Fibroblast of skin of abdomen (primary cell): Measurements from ENCODE around the gene DNAH6.
"Not testable (repeated sequence)": the region's sequence is repeated elsewhere in the genome, so short reads cannot be mapped to it uniquely, and the experiment has no call there.

Experiments
- DNase-seq: peaks from one replicate; pipeline ENCODE4 v3.0.0-alpha.2; 2013

DNAH6 gene

DNA sequence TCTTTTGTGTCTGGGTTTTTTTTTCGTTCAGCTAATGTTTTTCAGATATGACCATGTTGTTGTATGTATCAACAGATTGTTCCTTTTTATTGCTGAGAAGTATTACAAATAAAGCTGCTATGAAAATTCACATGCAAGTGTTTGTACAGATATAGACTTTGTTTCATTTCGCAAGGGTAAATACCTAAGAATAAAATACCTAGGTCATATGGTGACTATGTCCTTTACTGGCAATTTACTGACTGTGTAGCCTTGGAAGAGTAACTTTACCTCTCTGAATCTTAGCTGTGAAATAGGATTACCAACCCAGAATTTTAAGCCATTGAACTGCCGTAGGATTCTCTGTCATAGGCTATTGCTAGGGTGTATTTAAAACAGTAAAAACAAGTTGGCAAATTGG lies 19.0 kb upstream of the DNAH6 start:
- DNase-seq: no peak

GRCh38 chr2:84498150-84498799 lies 18.0 kb upstream of the DNAH6 start:
- no peak for DNase-seq

GRCh38 chr2:84511024-84511423 lies 5.3 kb upstream of the DNAH6 start:
- DNase-seq: not testable (repeated sequence)

DNA sequence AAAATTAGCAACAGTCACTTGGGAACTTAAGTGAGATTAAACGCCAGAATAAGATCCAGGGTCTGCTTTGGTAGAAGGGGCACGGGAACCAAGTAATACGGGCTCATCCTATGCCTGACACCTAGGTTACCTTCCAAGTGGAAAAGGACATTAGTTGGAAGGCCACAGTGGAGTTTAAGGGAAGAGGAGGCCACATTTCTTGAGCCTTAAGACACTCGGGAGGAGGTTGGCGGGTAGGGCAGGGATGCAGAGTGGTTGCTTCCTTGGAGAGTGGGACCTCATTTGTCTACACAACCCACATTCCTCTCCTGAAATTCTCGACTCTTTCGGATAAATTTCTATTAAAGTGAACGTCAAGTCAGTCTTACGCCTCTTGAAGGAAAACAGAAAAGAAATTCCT lies 510 bp upstream of the DNAH6 start:
- DNase-seq: no peak

DNA sequence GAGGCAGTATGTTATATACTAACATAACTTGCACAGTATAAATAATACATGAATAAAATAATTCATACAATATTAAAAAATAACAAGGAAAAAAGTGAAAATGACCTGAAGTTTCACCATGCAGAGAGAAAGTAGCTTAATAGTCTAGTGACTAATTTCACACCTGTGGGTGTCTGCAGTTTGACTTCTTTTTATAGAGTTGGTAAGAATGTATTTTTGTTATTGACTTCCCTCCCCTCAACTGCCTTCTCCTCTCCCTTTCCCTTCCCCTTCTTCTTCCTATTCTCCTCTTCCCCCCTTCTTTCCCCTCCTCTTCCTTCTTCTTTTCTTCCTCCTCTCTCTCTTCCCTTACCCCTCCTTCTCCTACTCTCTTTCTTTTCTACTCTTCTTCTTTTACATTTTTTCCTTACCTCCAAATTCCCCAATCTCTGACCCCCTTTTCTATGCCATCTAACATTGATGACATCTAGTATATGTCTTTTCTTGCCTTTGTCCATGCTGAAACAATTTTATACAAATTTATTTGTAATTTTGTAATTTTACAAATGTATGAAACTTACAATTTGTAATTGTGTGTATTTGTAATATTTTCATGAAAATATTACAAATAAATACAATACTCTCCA lies 3.1 kb downstream of the DNAH6 start:
- no peak for DNase-seq

- DNase-seq: no peak
Measured at GRCh38 chr2:84526562-84526961, 10.3 kb downstream of the DNAH6 start.

DNA sequence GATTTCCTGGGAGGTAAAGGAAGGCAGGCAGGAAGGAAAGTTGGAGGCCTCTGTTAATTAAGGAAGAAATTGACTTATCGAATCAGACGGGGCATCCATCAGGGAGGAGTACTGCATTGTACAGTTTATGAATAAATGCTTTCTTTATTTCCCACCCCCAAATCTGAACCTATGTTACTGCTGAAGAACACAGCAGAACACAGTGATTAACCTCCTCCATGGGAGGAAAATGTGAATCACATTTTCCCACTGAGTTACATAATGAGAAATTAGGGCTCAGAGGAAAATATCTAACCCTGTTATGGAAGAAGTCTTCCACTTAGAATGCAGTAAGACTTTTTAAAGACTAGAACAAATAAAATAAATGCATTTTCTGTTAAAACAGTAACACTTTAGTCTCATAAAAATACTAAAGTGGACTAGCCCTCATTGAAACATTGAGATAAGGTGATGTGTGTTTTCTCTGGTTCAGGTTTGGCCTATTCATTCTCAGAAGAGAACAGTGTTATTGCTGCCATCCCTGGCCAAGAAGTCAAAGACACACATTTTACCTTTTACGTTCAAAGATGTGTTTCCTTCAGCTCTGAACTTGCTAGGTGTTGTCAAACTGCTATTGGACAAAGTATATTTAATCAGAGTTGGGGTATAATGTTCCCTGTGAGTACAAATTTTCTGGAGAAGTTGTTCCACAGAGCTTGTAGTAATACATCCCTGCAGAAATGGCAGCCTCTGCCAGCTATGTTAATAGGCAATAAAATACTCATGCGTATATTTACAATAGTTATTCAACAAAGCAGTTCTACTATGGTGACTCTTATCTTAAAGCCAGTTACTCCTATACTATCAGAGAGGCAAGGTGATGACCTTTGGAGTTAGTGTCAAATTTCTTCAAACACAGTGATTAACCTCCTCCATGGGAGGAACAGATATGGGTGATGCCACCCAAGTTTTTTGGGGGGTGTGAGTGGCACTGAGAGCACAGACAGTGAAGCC lies 11.1 kb downstream of the DNAH6 start:
- no peak for DNase-seq

- no peak for DNase-seq
Measured at GRCh38 chr2:84532291-84532690, 16.0 kb downstream of the DNAH6 start.

- no peak for DNase-seq
Measured at GRCh38 chr2:84534225-84534624, 17.9 kb downstream of the DNAH6 start.

DNA sequence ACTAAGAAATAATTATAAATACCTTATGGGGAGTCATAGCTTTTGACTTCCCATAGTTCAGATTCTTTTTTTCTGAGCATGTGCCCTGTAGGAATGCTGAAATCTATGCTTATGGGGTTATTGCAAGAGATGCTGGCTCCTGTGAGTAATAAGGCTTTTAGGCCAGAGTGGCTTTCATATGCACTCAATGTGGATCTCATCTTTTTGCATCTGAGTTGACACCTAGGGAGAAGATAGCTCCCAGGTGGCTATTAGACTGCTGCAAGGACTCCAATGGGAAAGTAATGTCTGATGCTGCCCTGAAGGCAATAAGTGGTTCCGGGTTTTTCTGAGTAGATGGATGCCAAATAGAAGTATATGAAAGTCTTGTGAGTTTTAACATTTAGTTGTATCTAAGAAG lies 21.0 kb downstream of the DNAH6 start:
- no peak for DNase-seq

GRCh38 chr2:84539729-84540128 lies 23.4 kb downstream of the DNAH6 start:
- no peak for DNase-seq

GRCh38 chr2:84545005-84545404 lies 28.7 kb downstream of the DNAH6 start:
- DNase-seq: no peak

GRCh38 chr2:84546551-84546950 lies 30.3 kb downstream of the DNAH6 start:
- DNase-seq: no peak

DNA sequence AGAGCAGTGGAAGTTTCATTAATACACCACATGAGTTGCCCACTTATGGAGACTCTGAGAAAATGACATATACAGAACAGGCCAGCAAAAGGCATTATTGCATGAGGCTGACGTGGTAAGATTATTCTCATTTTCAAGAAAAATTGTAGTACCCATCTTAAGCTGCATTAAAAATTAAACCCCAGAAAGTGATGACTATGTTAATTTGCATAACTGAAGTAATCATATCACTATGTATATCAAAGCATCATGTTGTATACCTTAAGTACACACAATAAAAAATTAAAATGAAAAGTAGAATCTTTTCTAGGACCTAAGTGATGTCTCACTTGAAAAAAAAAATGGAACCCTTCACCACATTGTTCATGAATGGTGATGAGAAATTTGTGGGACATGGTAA lies 32.0 kb downstream of the DNAH6 start:
- no peak for DNase-seq

GRCh38 chr2:84550916-84551315 lies 34.6 kb downstream of the DNAH6 start:
- no peak for DNase-seq

DNA sequence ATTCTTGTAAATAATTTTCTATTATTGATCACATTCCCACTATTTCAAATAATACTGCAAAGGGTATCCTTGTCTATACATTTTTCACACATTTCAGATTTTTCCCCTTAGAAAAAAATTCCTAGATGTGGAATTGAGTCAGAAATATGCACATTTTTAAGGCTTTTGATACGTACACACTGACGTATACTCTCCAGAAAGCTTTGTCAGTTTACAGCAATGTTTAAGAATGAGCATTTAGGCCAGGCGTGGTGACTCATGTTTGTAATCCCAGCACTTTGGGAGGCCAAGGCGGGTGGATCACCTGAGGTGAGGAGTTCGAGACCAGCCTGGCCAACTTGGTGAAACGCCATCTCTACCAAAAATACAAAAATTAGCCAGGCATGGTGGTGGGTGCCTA lies 35.2 kb downstream of the DNAH6 start:
- not testable (repeated sequence) for DNase-seq

GRCh38 chr2:84556190-84556589 lies 39.9 kb downstream of the DNAH6 start:
- no peak for DNase-seq

GRCh38 chr2:84559838-84560237 lies 43.5 kb downstream of the DNAH6 start:
- DNase-seq: no peak

DNA sequence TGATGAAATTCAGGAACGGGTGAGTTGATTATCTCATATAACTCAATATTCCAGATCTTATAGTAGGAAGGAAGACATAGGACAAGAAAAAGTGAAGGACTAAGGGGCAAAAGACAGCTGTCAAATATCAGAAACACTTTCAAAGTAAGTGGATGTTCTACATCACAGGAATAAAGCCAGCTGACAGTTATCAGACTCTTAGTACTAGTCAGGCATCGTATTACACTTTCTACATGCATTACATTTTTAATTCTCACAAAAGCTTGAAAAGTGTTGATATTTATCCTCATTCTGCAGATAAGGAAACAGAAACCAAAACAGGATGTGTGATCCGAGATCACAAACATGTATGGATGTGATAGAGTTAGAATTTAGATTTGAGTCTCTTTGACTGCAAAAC lies 63.4 kb downstream of the DNAH6 start:
- no peak for DNase-seq

GRCh38 chr2:84603911-84604310 lies 87.6 kb downstream of the DNAH6 start:
- no peak for DNase-seq

DNA sequence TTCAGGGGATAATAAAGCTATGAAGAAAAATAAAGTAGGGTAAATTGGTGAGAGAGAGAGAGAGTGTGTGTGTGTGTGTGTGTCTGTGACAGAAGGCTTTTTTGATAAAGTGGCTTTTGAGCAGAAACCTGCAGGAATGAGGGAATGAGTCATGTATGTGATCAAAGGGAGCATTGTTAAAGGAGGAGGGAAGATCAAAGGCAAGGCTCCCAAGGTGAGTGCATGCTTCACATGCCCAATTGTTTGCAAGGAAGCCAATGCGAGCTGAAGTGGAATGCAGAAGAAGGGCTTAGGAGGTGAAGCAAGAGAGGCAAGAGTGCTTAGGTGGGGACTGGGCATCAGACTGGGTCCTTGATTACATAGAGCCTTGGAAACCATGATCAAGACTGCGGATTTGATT lies 96.8 kb downstream of the DNAH6 start:
- no peak for DNase-seq

GRCh38 chr2:84619794-84620371 lies 103.6 kb downstream of the DNAH6 start:
- no peak for DNase-seq

DNA sequence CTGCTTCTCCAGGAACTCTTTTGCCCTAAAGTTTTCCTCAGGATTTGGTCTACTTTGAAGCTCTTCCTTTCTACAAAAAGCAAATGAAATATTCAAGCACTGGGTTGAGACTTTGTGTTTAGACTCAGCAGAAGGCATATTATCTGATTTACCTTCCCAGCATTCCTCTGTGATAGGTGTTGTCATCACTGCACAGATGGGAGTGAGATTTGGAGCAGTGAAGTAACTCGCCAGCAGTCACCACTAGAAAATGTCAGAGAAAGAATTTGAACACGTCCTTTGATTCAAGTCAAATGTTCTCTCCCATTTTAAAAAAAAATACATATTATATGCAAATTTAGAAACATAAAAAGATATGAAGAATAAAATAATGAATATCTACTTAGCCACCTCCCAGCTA lies 112.2 kb downstream of the DNAH6 start:
- no peak for DNase-seq
